T47D (cell line): ENCODE measurements around the gene ENSA.
"Not testable (repeated sequence)": the region's sequence is repeated elsewhere in the genome, so short reads cannot be mapped to it uniquely, and the experiment has no call there.

Source experiments
- DNase-seq, 2 experiments: peaks; one replicate each; pipeline versions ENCODE4 v3.0.0 to v3.0.0-alpha.2; 2011 to 2012; ENCODE audit warnings: low read depth in 1 of 2, low spot score in 1 of 2
- JUND ChIP-seq: IDR thresholded peaks from 2 replicates; pipeline ENCODE4 v1.6.1; 2012; ENCODE audit warnings: low read depth
- in situ Hi-C: cut with HindIII; loops from 2 replicates; pipeline ENCODE4 v1.10.0; 2016; ENCODE audit warnings: low sequenced_read_pairs, low pct_unique_long_range_greater_than_20kb

The ENSA gene

GRCh38 chr1:150628766-150629114 lies 672 bp downstream of the ENSA start:
- DNase-seq: no peak
- TF ChIP-seq JUND: no peak
- in situ Hi-C loops: no loop called here

GRCh38 chr1:150627826-150628410 lies 1.5 kb downstream of the ENSA start:
- in situ Hi-C loops: no loop called here
- no peak for DNase-seq
- no peak for TF ChIP-seq JUND

- no peak for DNase-seq
- in situ Hi-C loops: no loop called here
- TF ChIP-seq JUND: no peak
These were observed 3.3 kb downstream of the ENSA start for GRCh38 chr1:150626150-150626549.

DNA sequence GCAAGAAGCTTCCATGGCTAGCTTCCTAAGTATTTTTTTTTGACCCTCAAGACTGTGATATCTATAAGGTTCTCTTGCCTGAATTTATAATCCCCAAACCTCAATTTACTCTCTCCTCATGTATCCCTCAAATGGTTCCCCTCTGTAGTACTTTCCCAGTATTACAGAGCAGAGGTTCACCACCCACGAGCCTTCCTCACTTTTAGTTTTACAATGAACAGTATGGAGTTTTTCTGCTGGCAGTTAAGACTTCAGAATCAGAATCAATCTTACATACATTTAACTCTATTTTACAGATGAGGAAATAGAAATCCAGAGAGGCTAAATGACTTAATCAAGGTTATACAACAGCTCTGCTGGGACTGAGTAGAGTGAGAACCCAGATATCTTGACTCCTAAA lies 4.9 kb downstream of the ENSA start:
- DNase-seq, in situ Hi-C loops: not testable (repeated sequence)

DNA sequence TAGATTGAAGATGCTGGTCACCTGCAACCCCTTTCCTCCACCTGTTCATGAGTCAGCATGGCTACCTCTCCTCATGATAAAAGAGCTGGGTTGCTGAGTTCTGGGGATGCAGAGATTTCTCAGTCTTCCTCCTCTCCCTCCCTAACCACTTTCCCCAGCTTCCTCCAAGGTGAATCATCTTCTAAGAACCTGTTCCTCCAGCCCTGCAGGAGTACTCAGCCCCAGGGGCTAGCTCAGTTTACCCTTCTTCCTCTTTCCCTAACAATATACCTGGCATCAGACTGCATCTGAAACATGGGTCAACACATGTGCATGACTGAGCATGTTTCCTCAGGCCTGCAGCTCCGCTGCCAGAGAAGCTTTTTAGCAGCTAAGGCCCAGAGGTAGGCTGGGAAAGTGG lies 5.3 kb downstream of the ENSA start:
- peak; percentile 93 for TF ChIP-seq JUND
- DNase-seq: peak in 1 of 2 experiments; percentile 94
- in situ Hi-C loops: not testable (repeated sequence)

DNA sequence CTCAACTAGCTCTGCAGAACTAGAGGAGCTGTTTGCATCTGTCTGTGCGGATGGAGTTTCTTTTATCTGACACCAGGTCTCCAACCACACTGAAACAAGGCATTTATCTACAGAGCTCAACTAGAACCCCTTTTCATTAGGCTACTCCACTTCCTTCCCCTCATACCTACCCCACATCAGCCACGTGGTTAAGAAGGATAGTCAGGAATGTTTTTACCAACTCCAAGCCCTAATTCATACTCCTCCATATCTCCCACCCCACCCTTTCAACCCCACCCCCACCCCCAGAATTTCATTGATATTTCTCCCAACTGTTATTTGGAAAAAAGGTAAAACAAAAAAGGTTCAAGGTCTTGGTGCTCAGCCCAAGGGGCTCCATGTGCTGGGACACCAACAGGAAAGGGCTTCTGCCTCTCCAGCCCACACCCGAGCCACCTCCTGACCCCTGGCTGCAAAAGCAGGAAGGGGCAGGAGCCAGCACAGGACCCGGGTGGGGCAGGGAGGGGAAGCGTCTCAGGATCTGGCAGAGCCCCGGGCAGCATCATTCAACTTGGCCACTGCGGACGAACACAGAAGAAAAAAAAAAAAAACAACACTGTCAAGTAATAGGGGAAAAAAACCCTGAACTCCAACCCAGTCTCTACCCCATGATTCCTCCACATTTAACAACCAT lies 7.0 kb downstream of the ENSA start:
- in situ Hi-C loops: no loop called here
- no peak for DNase-seq
- TF ChIP-seq JUND: no peak

GRCh38 chr1:150621497-150622302 lies 7.7 kb downstream of the ENSA start:
- in situ Hi-C loops: no loop called here
- DNase-seq: peak in 1 of 2 experiments; percentile 67
- TF ChIP-seq JUND: no peak

DNA sequence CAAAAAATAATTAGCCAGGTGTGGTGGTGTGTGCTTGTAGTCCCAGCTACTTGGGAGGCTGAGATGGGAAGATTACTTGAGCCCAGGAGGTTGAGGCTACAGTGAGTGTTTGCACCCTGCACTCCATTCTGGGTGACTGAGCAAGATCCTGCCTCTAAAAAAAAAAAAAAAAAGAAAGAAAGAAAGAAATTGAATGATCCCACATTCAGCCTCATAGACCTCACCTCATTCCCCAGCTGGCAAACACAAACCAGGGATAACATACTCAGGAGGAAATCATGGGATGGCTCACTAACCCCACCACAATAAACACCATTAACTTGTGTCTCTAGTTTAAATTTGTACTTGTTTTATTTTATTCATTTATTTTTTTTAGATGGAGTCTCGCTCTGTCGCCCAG lies 8.5 kb downstream of the ENSA start:
- in situ Hi-C loops: no loop called here
- no peak for TF ChIP-seq JUND
- no peak for DNase-seq

- in situ Hi-C loops: no loop called here
- TF ChIP-seq JUND: no peak
- DNase-seq: peak in 1 of 2 experiments; percentile 40
These were observed 9.6 kb downstream of the ENSA start for GRCh38 chr1:150619576-150620509.

- DNase-seq: no peak
- no peak for TF ChIP-seq JUND
- in situ Hi-C loops: no loop called here
These were observed 13.8 kb downstream of the ENSA start for GRCh38 chr1:150615346-150616201.

DNA sequence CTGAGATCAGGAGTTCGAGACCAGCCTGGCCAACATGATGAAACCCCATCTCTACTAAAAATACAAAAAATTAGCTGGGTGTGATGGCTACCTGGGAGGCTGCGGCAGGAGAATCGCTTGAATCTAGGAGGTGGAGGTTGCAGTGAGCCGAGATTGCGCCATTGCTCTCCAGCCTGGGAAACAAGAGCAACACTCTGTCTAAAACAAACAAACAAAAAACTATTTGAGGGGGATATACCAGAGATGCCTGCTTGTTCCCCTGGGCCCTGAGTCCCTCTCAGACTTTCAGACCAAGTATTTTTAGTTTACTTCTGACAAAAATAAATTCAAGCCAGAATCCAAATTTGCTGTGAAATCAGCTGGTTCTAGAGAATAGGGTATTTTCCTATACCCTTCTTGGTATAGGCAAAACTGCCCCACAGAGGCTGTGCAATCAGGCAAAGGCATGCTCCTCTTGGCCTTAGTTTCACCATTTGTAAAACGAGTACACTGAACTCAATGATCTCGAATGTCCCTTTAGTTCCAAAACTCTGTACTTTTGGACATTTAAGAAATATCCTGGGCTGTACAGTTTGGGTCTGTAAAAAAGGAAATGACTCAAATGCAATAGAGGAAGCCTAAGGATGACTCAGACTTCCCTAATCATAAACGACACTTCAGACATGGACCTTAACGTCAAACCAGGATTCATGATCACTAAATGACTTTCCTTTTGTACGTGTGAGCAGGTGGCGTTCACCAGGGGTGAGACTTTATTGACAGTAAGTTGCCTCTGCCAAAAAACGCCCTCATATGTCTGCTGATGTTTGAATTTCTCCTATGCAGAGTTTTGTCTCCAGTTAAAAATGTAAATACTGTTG lies 16.1 kb downstream of the ENSA start:
- no peak for DNase-seq
- TF ChIP-seq JUND: no peak
- in situ Hi-C loops: no loop called here
